H1 (cell line): Measurements from ENCODE around the gene KLHL3. TPM values are rescaled to one million over a fixed set of nuclear protein-coding genes. Genes with fewer than 3 reads are reported as not detected.

Experiments
- CTCF ChIA-PET: fragments of 300-600 bp; sonication (Branson Sonifier 250); formaldehyde crosslinking; loops from one replicate; lab custom pipeline; 2021; ENCODE audit not compliant: partially characterized antibody; lab: Charles Lee
- POLR2A ChIA-PET: fragments of 300-600 bp; sonication (Branson Sonifier 250); formaldehyde crosslinking; loops from one replicate; lab custom pipeline; 2021; ENCODE audit warnings: inconsistent platforms; ENCODE audit not compliant: partially characterized antibody; lab: Charles Lee
- DNase-seq, 2 experiments: peaks; one replicate each; pipeline versions ENCODE4 v3.0.0 to v3.0.0-alpha.2; 2010 to 2022; ENCODE audit warnings: low spot score in 2 of 2, low read depth in 1 of 2, mixed read lengths in 1 of 2
- FAIRE-seq: peaks from 2 replicates; lab custom pipeline; 2011; peaks lifted over from hg19 to GRCh38; lab: Jason Lieb, UNC
- H2AFZ ChIP-seq: 2 replicates; pipeline ENCODE4 v1.8.1; 2012; ENCODE audit warnings: low read length, inconsistent platforms
- H2AK5ac ChIP-seq: 2 replicates; pipeline ENCODE4 v1.6.1; 2013; ENCODE audit warnings: low read depth, low read length
- H2BK120ac ChIP-seq: replicated peaks from 2 replicates; pipeline ENCODE3; 2013; ENCODE audit warnings: low read depth, low read length, inconsistent platforms
- H2BK12ac ChIP-seq: 2 replicates; pipeline ENCODE4 v1.6.1; 2013; ENCODE audit warnings: low read depth, low read length
- H2BK15ac ChIP-seq: 2 replicates; pipeline ENCODE4 v1.6.1; 2013; ENCODE audit warnings: low read length
- H2BK20ac ChIP-seq: 2 replicates; pipeline ENCODE4 v1.6.1; 2013; ENCODE audit warnings: low read length
- H2BK5ac ChIP-seq: 2 replicates; pipeline ENCODE4 v1.6.1; 2013; ENCODE audit warnings: low read depth, low read length
- H3K14ac ChIP-seq: 2 replicates; pipeline ENCODE4 v1.6.1; 2013; ENCODE audit warnings: inconsistent platforms; ENCODE audit not compliant: insufficient read length
- H3K18ac ChIP-seq: 2 replicates; pipeline ENCODE4 v1.6.1; 2013; ENCODE audit warnings: low read length; ENCODE audit errors: extremely low read depth
- H3K23ac ChIP-seq: 2 replicates; pipeline ENCODE4 v1.6.1; 2013; ENCODE audit warnings: inconsistent platforms; ENCODE audit not compliant: insufficient read length
- H3K23me2 ChIP-seq: 2 replicates; pipeline ENCODE4 v1.6.1; 2013; ENCODE audit warnings: low read depth, low read length
- H3K27ac ChIP-seq: 2 replicates; pipeline ENCODE4 v1.6.1; 2011; ENCODE audit warnings: low read depth, low read length, inconsistent platforms
- H3K27me3 ChIP-seq, 4 experiments: replicated peaks in 1 of 4; 1 replicate in 1 of 4; 2 replicates in 3 of 4; pipeline versions ENCODE4 v1.6.1 to v1.8.1; 2011 to 2013; ENCODE audit warnings: low read length in 3 of 4, mild to moderate bottlenecking in 3 of 4, inconsistent platforms in 2 of 4, mixed read lengths in 2 of 4, moderate library complexity in 1 of 4; ENCODE audit not compliant: control insufficient read depth in 3 of 4, insufficient read depth in 3 of 4; ENCODE audit errors: extremely low read depth in 1 of 4
- H3K36me3 ChIP-seq, 4 experiments: 2 replicates each; pipeline versions ENCODE4 v1.6.1 to v1.8.1; 2011 to 2013; ENCODE audit warnings: mild to moderate bottlenecking in 4 of 4, low read length in 3 of 4, moderate library complexity in 2 of 4, control low read depth in 1 of 4, inconsistent platforms in 1 of 4; ENCODE audit not compliant: insufficient read depth in 4 of 4, control insufficient read depth in 2 of 4
- H3K4ac ChIP-seq: replicated peaks from 2 replicates; pipeline ENCODE3; 2013; ENCODE audit warnings: low read length, low read depth, mixed read lengths, inconsistent platforms; ENCODE audit not compliant: insufficient read length
- H3K4me1 ChIP-seq, 4 experiments: replicated peaks in 1 of 4; 1 replicate in 1 of 4; 2 replicates in 3 of 4; pipeline versions ENCODE4 v1.6.1 to v1.8.1; 2011 to 2013; ENCODE audit warnings: low read length in 3 of 4, inconsistent platforms in 2 of 4, mixed read lengths in 1 of 4; ENCODE audit not compliant: insufficient read depth in 4 of 4, control insufficient read depth in 3 of 4
- H3K4me2 ChIP-seq, 2 experiments: 2 replicates each; pipeline versions ENCODE4 v1.6.1 to v1.8.1; 2011 to 2013; ENCODE audit warnings: low read depth in 2 of 2, low read length in 2 of 2, control low read depth in 1 of 2, inconsistent platforms in 1 of 2, mild to moderate bottlenecking in 1 of 2; ENCODE audit not compliant: insufficient read depth in 1 of 2
- H3K4me3 ChIP-seq, 4 experiments: fragments of 200-600, 300-600 bp in 1 of 4; sonication (generic), shearing (Covaris generic), sonication (Bioruptor Twin) in 1 of 4; 2 replicates each; pipeline versions ENCODE4 v1.5.1 to v1.8.1; 2011 to 2016; ENCODE audit warnings: low read length in 4 of 4, low read depth in 3 of 4, control low read depth in 2 of 4, inconsistent platforms in 2 of 4, mild to moderate bottlenecking in 2 of 4, mixed read lengths in 1 of 4, moderate library complexity in 1 of 4; ENCODE audit not compliant: insufficient read depth in 2 of 4; ENCODE audit errors: extremely low read depth in 1 of 4
- H3K56ac ChIP-seq: replicated peaks from 2 replicates; pipeline ENCODE3; 2013; ENCODE audit warnings: low read depth, mild to moderate bottlenecking, mixed read lengths, low read length, inconsistent platforms; ENCODE audit not compliant: insufficient read length
- H3K79me1 ChIP-seq: 2 replicates; pipeline ENCODE4 v1.6.1; 2013; ENCODE audit warnings: low read depth, low read length, control low read depth
- H3K79me2 ChIP-seq, 2 experiments: 2 replicates each; pipeline versions ENCODE4 v1.6.1 to v1.8.1; 2012 to 2013; ENCODE audit warnings: low read length in 2 of 2, mild to moderate bottlenecking in 2 of 2, inconsistent platforms in 1 of 2; ENCODE audit not compliant: insufficient read depth in 2 of 2, control insufficient read depth in 1 of 2
- H3K9ac ChIP-seq, 4 experiments: replicated peaks in 1 of 4; 1 replicate in 1 of 4; 2 replicates in 3 of 4; pipeline versions ENCODE4 v1.6.1 to v1.8.1; 2011 to 2013; ENCODE audit warnings: low read depth in 3 of 4, low read length in 3 of 4, control low read depth in 2 of 4, mild to moderate bottlenecking in 2 of 4, moderate library complexity in 2 of 4, inconsistent platforms in 1 of 4; ENCODE audit errors: extremely low read depth in 1 of 4
- H3K9me3 ChIP-seq, 2 experiments: 2 replicates each; pipeline versions ENCODE4 v1.6.1 to v1.8.1; 2012 to 2013; ENCODE audit warnings: mild to moderate bottlenecking in 2 of 2, moderate library complexity in 2 of 2, control low read depth in 1 of 2, inconsistent platforms in 1 of 2, low read depth in 1 of 2, low read length in 1 of 2, mixed read lengths in 1 of 2; ENCODE audit not compliant: insufficient read depth in 2 of 2
- H4K20me1 ChIP-seq, 2 experiments: replicated peaks in 1 of 2; 2 replicates each; pipeline versions ENCODE3 to v1.8.1; 2011 to 2013; ENCODE audit warnings: inconsistent platforms in 2 of 2, low read length in 2 of 2, mild to moderate bottlenecking in 1 of 2; ENCODE audit not compliant: insufficient read depth in 2 of 2, control insufficient read depth in 1 of 2
- H4K5ac ChIP-seq: 2 replicates; pipeline ENCODE4 v1.6.1; 2013; ENCODE audit warnings: low read length, low read depth, mixed read lengths, inconsistent platforms; ENCODE audit not compliant: insufficient read length
- H4K8ac ChIP-seq: 2 replicates; pipeline ENCODE4 v1.8.0; 2013; ENCODE audit warnings: mild to moderate bottlenecking, moderate library complexity, low read length, inconsistent platforms; ENCODE audit not compliant: insufficient read depth; ENCODE audit errors: extremely low read depth
- H4K91ac ChIP-seq: replicated peaks from 2 replicates; pipeline ENCODE3; 2013; ENCODE audit warnings: low read length, mixed read lengths, inconsistent platforms; ENCODE audit not compliant: insufficient read length
- ATF3 ChIP-seq: IDR thresholded peaks from 2 replicates; pipeline ENCODE4 v1.6.1; 2011; ENCODE audit warnings: low read depth, mild to moderate bottlenecking, low read length; ENCODE audit not compliant: insufficient read depth
- BACH1 ChIP-seq: IDR thresholded peaks from 2 replicates; pipeline ENCODE4 v1.6.1; 2012; ENCODE audit warnings: low read length, improper control_type of control experiment
- CHD1 ChIP-seq: IDR thresholded peaks from 2 replicates; pipeline ENCODE4 v1.6.1; 2012; ENCODE audit warnings: low read depth, low read length, improper control_type of control experiment
- CTBP2 ChIP-seq: IDR thresholded peaks from 2 replicates; pipeline ENCODE4 v1.7.0; 2011; ENCODE audit warnings: borderline replicate concordance, mild to moderate bottlenecking, moderate library complexity, mixed read lengths, low read length; ENCODE audit not compliant: insufficient read depth, insufficient read length
- EP300 ChIP-seq, 2 experiments: IDR thresholded peaks; 1 replicate in 1 of 2; 2 replicates in 1 of 2; pipeline ENCODE4 v1.6.1; 2011 to 2012; ENCODE audit warnings: low read depth in 2 of 2, low read length in 2 of 2, mild to moderate bottlenecking in 2 of 2, borderline replicate concordance in 1 of 2, inconsistent platforms in 1 of 2, moderate library complexity in 1 of 2
- HDAC6 ChIP-seq: IDR thresholded peaks from one replicate; pipeline ENCODE4 v1.7.1; 2012; ENCODE audit warnings: low read depth, mild to moderate bottlenecking, inconsistent platforms, low read length, moderate library complexity
- MAX ChIP-seq: IDR thresholded peaks from 2 replicates; pipeline ENCODE4 v1.6.1; 2012; ENCODE audit warnings: inconsistent platforms
- POLR2AphosphoS5 ChIP-seq: IDR thresholded peaks from 2 replicates; pipeline ENCODE4 v1.6.1; 2011; ENCODE audit warnings: low read depth, low read length
- POU5F1 ChIP-seq: IDR thresholded peaks from 2 replicates; pipeline ENCODE4 v1.6.1; 2011; ENCODE audit warnings: low read depth, mild to moderate bottlenecking, low read length, moderate library complexity
- RAD21 ChIP-seq, 2 experiments: IDR thresholded peaks in 1 of 2; conservative IDR thresholded peaks in 1 of 2; 2 replicates each; pipeline ENCODE4 v1.6.1; 2011; ENCODE audit warnings: low read depth in 2 of 2, low read length in 2 of 2, improper control_type of control experiment in 1 of 2, inconsistent platforms in 1 of 2, mild to moderate bottlenecking in 1 of 2, moderate library complexity in 1 of 2
- SRF ChIP-seq: IDR thresholded peaks from 2 replicates; pipeline ENCODE4 v1.6.1; 2011; ENCODE audit warnings: mild to moderate bottlenecking, low read depth, low read length, moderate library complexity
- SUZ12 ChIP-seq: fragments of 200-600 bp; sonication (generic); IDR thresholded peaks from 2 replicates; pipeline ENCODE4 v1.6.1; 2012; ENCODE audit warnings: mild to moderate bottlenecking, inconsistent platforms, low read length, moderate library complexity, mixed read lengths
- polyA plus RNA-seq, 7 experiments: library from polyadenylated mRNA; depleted of rRNA in 3 of 7; stranded (reverse) in 5 of 7; unstranded in 2 of 7; fragments of >200 nt in 5 of 7; fragments of 200-250 nt in 2 of 7; gene quantifications; 1 replicate in 5 of 7; 2 replicates in 1 of 7; 4 replicates in 1 of 7; pipeline versions ENCODE4 v1.2.1 to v1.2.3, GENCODE V29; 2011 to 2013; ENCODE audit warnings: missing spikeins in 2 of 7, mixed read lengths in 2 of 7
- total RNA-seq: library from RNA; stranded (reverse); fragmentation: NEBNext Ultra II Directional; extraction: Animal tissue kit (Norgen Biotek cat#: 25700); gene quantifications from 2 replicates; pipeline ENCODE4 v1.2.1, GENCODE V29; 2021
- TF ChIP-seq, protein P1 (sequence below): IDR thresholded peaks from 2 replicates; pipeline ENCODE4 v1.6.1; 2012; ENCODE audit warnings: inconsistent platforms

KLHL3 gene
- total and polyA plus RNA-seq, 2 of the 8 experiments (the other 6 are each of a cell fraction or from before 2014, with no cell fraction given) = 7.4 to 13.7 TPM

GRCh38 chr5:137659209-137659608 lies 76.7 kb downstream of the KLHL3 start:
- no peak overlapping the region for H2BK5ac ChIP-seq
- H3K79me2 ChIP-seq = no peaks in the 10 kb centered on the region
- H3K4me1 ChIP-seq = peaks cover 0 to 3% (median 0%) of the 10 kb centered on the region in 4 experiments; a peak in 1 of 7 replicates
- H3K79me1 ChIP-seq = no peaks in the 10 kb centered on the region
- no peak overlapping the region for H2BK120ac ChIP-seq
- H3K4ac ChIP-seq = no peak overlapping the region
- H3K56ac ChIP-seq = no peak overlapping the region
- H3K14ac ChIP-seq = no peak overlapping the region
- FAIRE-seq = no peak
- H3K4me3 ChIP-seq = no peak overlapping the region
- no peak overlapping the region for H3K4me2 ChIP-seq
- POLR2A ChIA-PET = interaction anchor here (0.6 to 1.4 kb wide), 3 partner anchors 92 to 552 kb away, joined by 3 to 4 read pairs (median 3); no protein-coding TSS in a partner anchor
- H3K9me3 ChIP-seq = no peaks in the 10 kb centered on the region
- H3K36me3 ChIP-seq = peaks cover 0 to 3% (median 0%) of the 10 kb centered on the region in 4 experiments; a peak in 1 of 8 replicates
- no peak overlapping the region for H3K27ac ChIP-seq
- no peaks in the 10 kb centered on the region for H4K20me1 ChIP-seq
- no peak overlapping the region for H3K23ac ChIP-seq
- H3K9ac ChIP-seq = no peak overlapping the region
- H2AK5ac ChIP-seq = no peak overlapping the region
- H4K5ac ChIP-seq = no peak overlapping the region
- no peak for DNase-seq
- no peaks in the 10 kb centered on the region for H3K27me3 ChIP-seq
- H2BK15ac ChIP-seq = no peak overlapping the region
- no peak overlapping the region for H4K91ac ChIP-seq
- no peak overlapping the region for H2BK20ac ChIP-seq
- no peak overlapping the region for H3K18ac ChIP-seq
- H3K23me2 ChIP-seq = no peaks in the 10 kb centered on the region
- H4K8ac ChIP-seq = no peak overlapping the region
- H2BK12ac ChIP-seq = no peak overlapping the region
- CTCF ChIA-PET = interaction anchor here (0.6 to 6.3 kb wide), 15 partner anchors 10 to 461 kb away, joined by 3 to 103 read pairs (median 5); partner anchors contain the start of genes HNRNPA0 and KLHL3
- no peak overlapping the region for H2AFZ ChIP-seq
- TF ChIP-seq CHD1 = no peak
- no peak for TF ChIP-seq ATF3
- TF ChIP-seq EP300 (IDR thresholded peaks at IDR 0.05; ENCODE audit: borderline replicate concordance in 1 of 2, low read depth in 2 of 2, low read length in 2 of 2) = no peak
- TF ChIP-seq, protein P1, sequence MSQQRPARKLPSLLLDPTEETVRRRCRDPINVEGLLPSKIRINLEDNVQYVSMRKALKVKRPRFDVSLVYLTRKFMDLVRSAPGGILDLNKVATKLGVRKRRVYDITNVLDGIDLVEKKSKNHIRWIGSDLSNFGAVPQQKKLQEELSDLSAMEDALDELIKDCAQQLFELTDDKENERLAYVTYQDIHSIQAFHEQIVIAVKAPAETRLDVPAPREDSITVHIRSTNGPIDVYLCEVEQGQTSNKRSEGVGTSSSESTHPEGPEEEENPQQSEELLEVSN = no peak
- no peak for TF ChIP-seq CTBP2
- TF ChIP-seq POU5F1 = no peak
- TF ChIP-seq RAD21 (IDR thresholded peaks at IDR 0.05 in 1 of 2, conservative IDR thresholded peaks at IDR 0.05 in 1 of 2; ENCODE audit: low read depth in 2 of 2, low read length in 2 of 2) = no peak
- TF ChIP-seq POLR2AphosphoS5 = no peak
- TF ChIP-seq SUZ12 = no peak
- no peak for TF ChIP-seq BACH1
- no peak for TF ChIP-seq SRF
- TF ChIP-seq HDAC6 = no peak
- no peak for TF ChIP-seq MAX
